Aorta (tissue), 5 donors: ENCODE data around the gene UPP2. TPM values are rescaled to one million over a fixed set of nuclear protein-coding genes. Genes with fewer than 3 reads are reported as not detected.

Experiments used
- ATAC-seq: fragments of 200-7000 bp; cut with Tn5 transposase; one replicate; pipeline ENCODE4 v1.9.1; 2022; ENCODE audit warnings: moderate library complexity; ENCODE audit not compliant: low FRiP score
- DNase-seq, 2 donors: peaks; one replicate each; pipeline ENCODE4 v3.0.0-alpha.2; 2020
- H3K27ac ChIP-seq, 2 donors: one replicate each; pipeline ENCODE4 v1.5.1; 2013; ENCODE audit warnings: low read length in 2 of 2, mild to moderate bottlenecking in 2 of 2, moderate library complexity in 2 of 2, control low read depth in 1 of 2, inconsistent platforms in 1 of 2, low read depth in 1 of 2
- H3K27me3 ChIP-seq, 2 donors: one replicate each; pipeline ENCODE4 v1.6.1; 2013; ENCODE audit warnings: control low read depth in 1 of 2, low read length in 1 of 2, mild to moderate bottlenecking in 1 of 2, moderate library complexity in 1 of 2; ENCODE audit not compliant: insufficient read depth in 2 of 2, control insufficient read depth in 1 of 2
- H3K36me3 ChIP-seq, 2 donors: one replicate each; pipeline ENCODE4 v1.6.1; 2013; ENCODE audit warnings: control low read depth in 1 of 2, low read length in 1 of 2, mild to moderate bottlenecking in 1 of 2; ENCODE audit not compliant: insufficient read depth in 2 of 2, control insufficient read depth in 1 of 2
- H3K4me1 ChIP-seq, 2 donors: one replicate each; pipeline ENCODE4 v1.6.1; 2013; ENCODE audit warnings: low read length in 2 of 2, control low read depth in 1 of 2, mild to moderate bottlenecking in 1 of 2, moderate library complexity in 1 of 2; ENCODE audit not compliant: insufficient read depth in 2 of 2, control insufficient read depth in 1 of 2
- H3K4me3 ChIP-seq, 2 donors: one replicate each; pipeline ENCODE4 v1.5.1; 2013; ENCODE audit warnings: low read length in 2 of 2, control low read depth in 1 of 2, mild to moderate bottlenecking in 1 of 2
- H3K9me3 ChIP-seq: one replicate; pipeline ENCODE4 v1.6.1; 2013; ENCODE audit warnings: mild to moderate bottlenecking, low read length; ENCODE audit not compliant: control insufficient read depth
- WGBS, 2 donors: extraction: QIAGEN DNeasy Blood & Tissue Kit; methylation state at CpG; one replicate each; pipeline ENCODE4 v1.1.7; 2013; 5-methylcytosine and 5-hydroxymethylcytosine counted together
- intact Hi-C, 2 donors: fragments of 100-400 bp; cut with DNase I; formaldehyde crosslinking; loops; one replicate each; pipeline versions ENCODE4 v1.14.2 to v1.15.0; 2022
- polyA plus RNA-seq, 2 donors: library from polyadenylated mRNA; stranded (reverse); fragments of 200-250 nt; gene quantifications; one replicate each; pipeline ENCODE4 v1.2.3, GENCODE V29; 2013
- total RNA-seq, 2 donors: library from RNA; stranded (reverse); fragmentation: NEBNext Ultra II Directional; extraction: Animal tissue kit (Norgen Biotek cat#: 25700); gene quantifications; one replicate each; pipeline ENCODE4 v1.2.1, GENCODE V29; 2021
- donor health status: healthy with polysubstance abuse.
- donor health status: Bipolar disorder and iron deficiency.
- donor health status: DM: no; HTN: no; CAD: no.
- donor health status: DM: no; HTN: no; CAD: no.
- donor health status: DM: yes; HTN: yes; CAD: no.

UPP2 gene
- total and polyA plus RNA-seq, 4 donors, result not detected

DNA sequence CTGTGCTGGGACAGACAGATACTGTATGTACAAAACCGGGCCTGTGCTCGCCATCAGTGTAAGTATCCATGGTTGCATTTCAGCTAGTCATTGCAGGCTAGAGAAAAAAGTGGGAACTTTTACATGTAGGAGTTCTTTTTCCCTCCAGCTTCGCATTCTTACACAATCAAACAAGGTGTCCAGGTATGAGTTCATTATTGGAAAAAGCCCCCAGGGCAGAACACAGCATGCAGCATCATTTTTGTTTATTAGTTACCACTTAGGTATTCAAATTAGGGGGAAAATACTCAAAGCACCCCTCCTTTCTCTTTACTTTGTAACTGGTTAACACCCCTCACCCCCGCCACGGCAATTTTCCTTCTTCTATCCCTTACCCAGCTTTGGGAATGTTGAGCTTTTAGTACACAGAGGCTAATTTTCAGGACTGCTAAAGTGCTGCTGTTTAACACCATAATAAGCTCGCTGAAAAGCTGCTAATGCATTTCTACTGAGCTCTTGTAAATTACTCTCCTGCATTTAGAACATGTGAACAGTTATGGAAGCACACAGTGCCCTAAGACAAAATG, 13.6 kb downstream of the UPP2 start:
- Histone ChIP-seq H3K4me3 (no peak overlapping the region), H3K36me3 (no peaks in the 10 kb centered on the region), H3K9me3 (no peaks in the 10 kb centered on the region), H3K27ac (no peak overlapping the region), H3K27me3 (peaks cover 0 to 1% of the 10 kb centered on the region in 2 donors), H3K4me1 (no peaks in the 10 kb centered on the region)
- intact Hi-C loops, result no loop called here
- no peak for DNase-seq
- 64 to 70% methylated on average over 6 of the region's 6 CpGs for WGBS, 2 donors
- no peak for ATAC-seq

DNA sequence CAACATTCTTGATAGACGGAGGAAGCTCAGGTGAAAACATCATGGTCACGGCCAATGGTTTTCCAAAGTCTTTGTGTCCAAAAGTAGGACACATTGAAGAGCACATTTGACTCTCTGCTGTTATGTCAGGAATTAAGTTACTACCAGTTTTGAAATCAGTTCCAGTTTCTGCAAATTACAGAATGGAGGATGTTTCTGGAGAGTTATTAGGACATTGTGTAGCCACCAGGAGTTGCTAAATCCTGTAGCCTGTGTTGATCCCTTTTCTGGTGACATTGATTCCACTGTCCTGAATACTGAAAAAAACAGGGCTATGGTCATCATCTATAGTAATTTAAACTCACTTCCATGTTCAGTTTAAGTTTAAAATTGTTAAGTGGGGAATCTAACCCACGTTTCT, 15.3 kb downstream of the UPP2 start:
- H3K9me3 ChIP-seq, result no peaks in the 10 kb centered on the region
- H3K27me3 ChIP-seq, result peaks cover 0 to 1% of the 10 kb centered on the region in 2 donors
- intact Hi-C loops, result no loop called here
- H3K4me1 ChIP-seq, result no peaks in the 10 kb centered on the region
- DNase-seq, result no peak
- no peak overlapping the region for H3K27ac ChIP-seq
- no peaks in the 10 kb centered on the region for H3K36me3 ChIP-seq
- no peak for ATAC-seq
- 93 to 94% methylated on average over 3 of the region's 3 CpGs for WGBS, 2 donors
- H3K4me3 ChIP-seq, result no peak overlapping the region

DNA sequence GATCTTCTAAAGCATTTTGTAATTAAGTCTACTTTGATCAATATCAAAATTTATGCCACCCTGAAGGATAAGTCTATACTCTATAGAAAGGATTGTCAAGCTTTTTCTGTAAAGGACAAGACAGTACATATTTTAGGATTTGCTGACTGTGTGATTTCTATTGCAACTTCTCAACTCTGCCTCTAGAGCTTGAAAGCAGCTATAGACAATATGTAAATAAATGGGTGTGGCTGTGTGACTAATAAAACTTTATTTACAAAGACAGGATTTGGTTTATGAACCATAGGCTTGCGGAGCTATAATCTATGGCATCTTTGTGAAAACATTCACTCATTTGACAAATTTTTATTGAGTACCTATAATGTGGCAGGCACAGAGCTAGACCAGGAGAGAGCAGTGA, 18.4 kb downstream of the UPP2 start:
- H3K4me1 ChIP-seq, result no peaks in the 10 kb centered on the region
- no peak overlapping the region for H3K4me3 ChIP-seq
- no peaks in the 10 kb centered on the region for H3K36me3 ChIP-seq
- intact Hi-C loops, result no loop called here
- DNase-seq, result no peak
- 95 to 96% methylated on average over 1 of the region's 1 CpG for WGBS, 2 donors
- ATAC-seq, result no peak
- no peak overlapping the region for H3K27ac ChIP-seq
- no peaks in the 10 kb centered on the region for H3K9me3 ChIP-seq
- H3K27me3 ChIP-seq, result no peaks in the 10 kb centered on the region

DNA sequence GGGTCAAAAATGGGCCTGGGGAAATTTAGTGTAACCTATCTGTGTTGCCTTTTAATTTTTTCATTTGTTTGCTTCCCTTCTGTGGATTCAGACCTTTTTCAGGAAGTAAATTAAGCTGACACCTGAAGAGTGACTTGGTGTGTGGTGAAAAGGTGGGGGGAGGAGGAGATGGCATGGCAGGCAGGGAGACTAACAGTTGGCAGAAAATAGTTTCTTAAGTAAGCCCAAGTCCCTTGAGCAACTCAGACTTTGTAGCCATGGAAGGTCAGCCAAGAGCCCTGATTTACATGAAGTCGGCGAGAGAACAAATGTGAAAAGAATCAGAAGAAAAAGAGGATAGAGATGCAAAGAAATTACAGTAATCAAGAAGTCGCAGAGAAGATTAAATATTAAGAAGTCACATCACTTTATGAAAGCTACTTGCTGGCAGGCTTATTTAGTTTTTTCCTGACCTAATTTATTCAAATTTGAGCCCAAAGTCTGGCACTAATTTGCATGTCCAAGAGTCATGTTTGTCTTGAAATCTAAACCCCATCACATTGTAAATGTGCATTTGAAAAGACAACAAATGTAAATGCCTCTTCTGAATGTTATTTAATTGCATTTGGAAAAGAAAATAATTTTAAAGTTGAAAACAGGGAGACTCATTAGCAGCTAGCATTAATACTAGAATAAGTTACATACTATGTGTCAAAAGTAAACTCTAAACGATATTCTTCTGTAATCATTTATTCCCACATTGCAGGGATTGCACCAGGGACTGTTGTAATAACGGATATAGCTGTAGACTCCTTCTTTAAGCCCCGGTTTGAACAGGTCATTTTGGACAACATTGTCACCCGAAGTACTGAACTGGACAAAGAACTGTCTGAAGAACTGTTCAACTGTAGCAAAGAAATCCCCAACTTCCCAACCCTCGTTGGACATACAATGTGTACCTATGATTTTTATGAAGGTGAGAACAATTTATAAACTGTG, 19.3 kb downstream of the UPP2 start:
- H3K4me3 ChIP-seq, result no peak overlapping the region
- H3K9me3 ChIP-seq, result no peaks in the 10 kb centered on the region
- DNase-seq (no peak), ATAC-seq (no peak)
- no peaks in the 10 kb centered on the region for H3K36me3 ChIP-seq
- no peak overlapping the region for H3K27ac ChIP-seq
- no peaks in the 10 kb centered on the region for H3K4me1 ChIP-seq
- peaks cover 0 to 2% of the 10 kb centered on the region in 2 donors for H3K27me3 ChIP-seq
- 79 to 87% methylated on average over 8 of the region's 8 CpGs for WGBS, 2 donors
- intact Hi-C loops, result no loop called here

DNA sequence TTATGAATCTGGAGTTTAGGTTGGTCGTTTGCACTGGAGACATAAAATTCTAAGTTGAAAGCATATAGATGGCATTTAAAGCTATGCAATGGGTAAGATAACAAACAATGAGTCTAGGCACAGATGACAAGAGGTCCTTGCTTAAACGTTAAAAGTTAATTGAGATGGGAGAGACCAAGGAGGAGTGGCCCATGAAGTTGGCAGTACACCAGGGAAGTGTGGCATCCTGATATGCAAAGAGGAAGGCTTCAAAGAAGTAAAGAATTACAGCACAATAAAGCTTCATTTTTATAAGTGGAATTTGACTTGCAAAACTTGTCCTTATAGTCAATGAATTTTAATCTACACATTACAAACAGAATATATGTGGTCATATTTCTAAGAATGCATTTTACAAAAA, 23.2 kb downstream of the UPP2 start:
- H3K9me3 ChIP-seq, result no peaks in the 10 kb centered on the region
- H3K4me1 ChIP-seq, result no peaks in the 10 kb centered on the region
- no peak for ATAC-seq
- H3K4me3 ChIP-seq, result no peak overlapping the region
- 60 to 73% methylated on average over 2 of the region's 2 CpGs for WGBS, 2 donors
- intact Hi-C loops, result no loop called here
- no peaks in the 10 kb centered on the region for H3K36me3 ChIP-seq
- H3K27ac ChIP-seq, result no peak overlapping the region
- H3K27me3 ChIP-seq, result peaks cover 0 to 2% of the 10 kb centered on the region in 2 donors
- DNase-seq, result no peak

DNA sequence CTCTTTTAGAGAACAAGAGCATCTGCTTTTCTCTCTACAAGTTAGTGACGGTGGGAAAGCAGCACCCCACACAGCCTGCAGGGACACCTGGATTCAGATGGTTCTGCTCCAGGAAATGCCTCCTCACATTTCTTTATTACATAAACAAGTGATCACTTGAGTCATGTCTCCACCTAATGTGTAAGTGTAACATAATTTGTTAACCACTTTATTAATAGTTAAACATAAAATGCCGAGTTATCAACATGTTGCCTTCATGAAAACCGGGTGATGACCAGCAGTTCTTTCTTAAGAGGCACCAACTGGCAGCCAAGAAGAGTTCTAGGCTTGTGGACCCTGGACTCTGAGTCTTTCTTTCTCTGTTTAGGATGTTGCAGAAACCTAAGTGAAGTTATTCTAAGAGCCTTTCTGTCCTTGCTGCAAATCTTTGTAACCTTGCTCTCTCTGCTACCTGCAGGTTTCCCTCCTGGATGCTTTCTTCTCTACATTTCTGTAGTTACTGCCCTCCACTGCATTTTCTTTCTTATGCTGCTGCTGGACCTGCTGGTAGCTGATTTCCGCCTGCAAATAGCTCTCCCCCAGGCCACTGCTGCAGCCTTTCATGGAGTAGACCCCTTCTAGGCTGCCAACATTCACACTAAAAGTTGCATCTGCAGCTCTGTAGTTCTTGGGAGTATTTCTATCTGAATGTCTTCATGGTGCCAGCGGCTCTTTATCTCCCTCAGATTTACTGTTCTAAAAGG, 24.3 kb downstream of the UPP2 start:
- WGBS, 2 donors, result 65 to 72% methylated on average over 5 of the region's 5 CpGs
- intact Hi-C loops, result no loop called here

DNA sequence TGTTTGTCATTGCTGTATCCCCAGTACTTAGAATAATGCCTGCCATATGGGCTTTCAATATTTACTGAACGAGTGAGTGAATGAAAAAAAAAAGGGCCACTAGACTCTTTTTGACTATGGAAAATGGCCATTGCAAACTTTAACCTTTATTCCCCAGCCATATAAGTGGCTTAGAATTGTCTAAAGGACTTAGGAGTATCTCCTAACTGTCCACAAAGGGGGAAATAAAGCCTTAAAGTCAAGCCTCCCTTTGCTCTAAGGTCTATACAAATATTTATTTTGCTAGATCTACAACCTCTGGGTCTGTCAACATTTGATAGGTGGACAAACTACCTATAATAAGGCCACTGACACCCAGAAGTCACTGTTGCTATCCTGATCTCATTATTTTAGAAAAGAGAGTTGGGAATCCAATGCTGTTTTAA, 25.7 kb downstream of the UPP2 start:
- no peak overlapping the region for H3K27ac ChIP-seq
- no peaks in the 10 kb centered on the region for H3K4me1 ChIP-seq
- DNase-seq (no peak), ATAC-seq (no peak)
- no peaks in the 10 kb centered on the region for H3K36me3 ChIP-seq
- intact Hi-C loops, result no loop called here
- H3K4me3 ChIP-seq, result no peak overlapping the region
- H3K27me3 ChIP-seq, result peaks cover 0 to 2% of the 10 kb centered on the region in 2 donors
- H3K9me3 ChIP-seq, result no peaks in the 10 kb centered on the region
- 44 to 59% methylated on average over 1 of the region's 1 CpG for WGBS, 2 donors

More for the DNA sequence above, 24.3 kb downstream of the UPP2 start:
- no peak overlapping the region for H3K27ac ChIP-seq
- H3K4me3 ChIP-seq, result no peak overlapping the region
- no peaks in the 10 kb centered on the region for H3K36me3 ChIP-seq
- H3K4me1 ChIP-seq, result no peaks in the 10 kb centered on the region
- H3K27me3 ChIP-seq, result peaks cover 0 to 2% of the 10 kb centered on the region in 2 donors
- H3K9me3 ChIP-seq, result no peaks in the 10 kb centered on the region
- ATAC-seq, result no peak
- no peak for DNase-seq

DNA sequence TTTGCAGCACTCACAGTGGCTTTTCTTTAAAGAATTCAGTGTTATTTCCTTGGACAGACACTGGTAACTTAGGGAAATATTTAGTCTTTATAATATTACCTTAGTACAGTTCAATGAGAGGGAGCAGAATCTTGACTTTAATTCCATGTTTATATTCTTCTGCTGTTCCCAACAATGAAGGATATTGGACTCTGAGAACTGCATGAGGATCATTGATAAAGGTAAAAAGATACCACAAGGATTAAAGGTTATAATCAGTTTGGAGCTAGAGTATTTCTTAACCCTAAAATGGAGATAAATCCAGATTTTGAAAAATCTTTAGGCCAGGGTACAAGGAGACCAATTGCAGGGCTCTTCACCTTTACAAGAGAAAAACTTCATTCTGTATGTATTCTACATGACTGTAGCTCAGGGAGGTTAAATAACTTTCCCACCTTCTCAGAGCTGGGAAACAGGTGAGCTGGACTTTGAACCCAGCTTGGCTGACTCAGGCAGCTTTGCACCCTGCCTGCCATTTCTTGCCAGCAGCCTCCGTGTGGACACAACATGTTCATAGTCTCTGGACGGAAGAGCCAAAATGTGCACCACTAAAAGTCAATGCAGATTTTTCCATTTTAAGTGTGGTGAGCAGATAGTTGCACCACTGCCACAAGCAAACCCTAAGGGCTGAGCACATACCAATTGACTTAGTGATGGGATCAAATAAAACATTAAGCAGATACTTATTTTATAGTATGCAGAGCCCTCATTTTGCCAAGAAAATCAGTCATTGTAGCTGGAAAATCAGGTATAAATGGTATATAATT, 26.7 kb downstream of the UPP2 start:
- intact Hi-C loops, result no loop called here
- Histone ChIP-seq H3K27me3 (peaks cover 0 to 2% of the 10 kb centered on the region in 2 donors), H3K4me3 (no peak overlapping the region), H3K4me1 (no peaks in the 10 kb centered on the region), H3K27ac (no peak overlapping the region), H3K9me3 (no peaks in the 10 kb centered on the region), H3K36me3 (no peaks in the 10 kb centered on the region)
- WGBS, 2 donors, result 62 to 63% methylated on average over 2 of the region's 2 CpGs
- DNase-seq (no peak), ATAC-seq (no peak)
